ENCODE measurements around the gene PPIL6. TPM values are rescaled to one million over a fixed set of nuclear protein-coding genes. Genes with fewer than 3 reads are reported as not detected.

The PPIL6 gene
- polyA plus RNA-seq, 1 of the 3 experiments (the other 2 are of a cell fraction): 1.1 TPM

DNA sequence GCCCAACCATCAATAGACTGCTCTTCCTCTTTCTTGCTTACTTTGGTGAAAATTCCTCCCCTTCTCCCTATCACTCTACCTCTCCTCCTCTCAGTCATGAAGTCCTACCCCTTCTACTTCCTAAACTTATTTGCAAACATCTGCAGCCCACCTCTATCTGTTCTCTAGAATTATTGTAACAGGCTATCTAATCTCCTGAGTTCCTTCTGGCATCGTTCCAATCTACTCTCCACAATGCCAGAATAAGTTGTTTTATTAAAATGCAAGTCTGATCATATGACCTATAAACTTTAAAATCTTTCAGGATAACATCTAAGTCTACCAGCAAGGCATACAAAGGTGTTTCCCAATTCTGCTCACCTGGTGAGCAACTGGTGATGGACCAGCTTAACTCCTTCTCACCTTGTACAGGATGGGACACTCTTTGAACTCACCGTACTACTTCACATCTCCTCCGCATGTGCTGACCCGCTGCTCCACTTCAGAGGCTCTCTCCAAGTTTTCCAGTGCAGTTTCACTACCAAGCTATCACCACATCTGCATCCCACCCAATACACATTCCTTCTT lies 66.0 kb downstream of the PPIL6 start:
- CTCF ChIA-PET: no interaction called here
- POLR2A ChIA-PET: no interaction called here

More for the DNA sequence above, 66.0 kb downstream of the PPIL6 start:
- peaks cover 75 to 83% of the 10 kb centered on the region in 2 experiments for H3K36me3 ChIP-seq (replicated peaks in 1 of 2; ENCODE audit: control insufficient read depth in 1 of 2, insufficient read depth in 2 of 2, low read length in 1 of 2)
- no peak for DNase-seq
- peaks cover 69% of the 10 kb centered on the region for H3K79me2 ChIP-seq (ENCODE audit: insufficient read depth)
- H3K27me3 ChIP-seq (ENCODE audit: insufficient read depth): no peaks in the 10 kb centered on the region
- peaks cover 10% of the 10 kb centered on the region for H3F3A ChIP-seq (replicated peaks; ENCODE audit: insufficient read depth)
- H2AFZ ChIP-seq (ENCODE audit: low read depth): no peak overlapping the region
- peaks cover 33% of the 10 kb centered on the region for H4K20me1 ChIP-seq (ENCODE audit: insufficient read depth)
- H3K9ac ChIP-seq: no peak overlapping the region
- no peak overlapping the region for H3K27ac ChIP-seq (ENCODE audit: low read depth in 2 of 2, low read length in 1 of 2)
- WGBS (ENCODE audit: low lambda C conversion rate): 74% methylated on average over 4 of the region's 4 CpGs
- TF ChIP-seq, protein P1, sequence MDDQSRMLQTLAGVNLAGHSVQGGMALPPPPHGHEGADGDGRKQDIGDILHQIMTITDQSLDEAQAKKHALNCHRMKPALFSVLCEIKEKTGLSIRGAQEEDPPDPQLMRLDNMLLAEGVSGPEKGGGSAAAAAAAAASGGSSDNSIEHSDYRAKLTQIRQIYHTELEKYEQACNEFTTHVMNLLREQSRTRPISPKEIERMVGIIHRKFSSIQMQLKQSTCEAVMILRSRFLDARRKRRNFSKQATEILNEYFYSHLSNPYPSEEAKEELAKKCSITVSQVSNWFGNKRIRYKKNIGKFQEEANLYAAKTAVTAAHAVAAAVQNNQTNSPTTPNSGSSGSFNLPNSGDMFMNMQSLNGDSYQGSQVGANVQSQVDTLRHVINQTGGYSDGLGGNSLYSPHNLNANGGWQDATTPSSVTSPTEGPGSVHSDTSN (IDR thresholded peaks at IDR 0.05): no peak
- TF ChIP-seq RXRA (IDR thresholded peaks at IDR 0.05; ENCODE audit: borderline replicate concordance, low read depth) (no peak), YY1 (IDR thresholded peaks at IDR 0.05; ENCODE audit: low read depth) (no peak), FOSL2 (IDR thresholded peaks at IDR 0.05; ENCODE audit: borderline replicate concordance, low read depth) (no peak), POLR2AphosphoS5 (IDR thresholded peaks at IDR 0.05; ENCODE audit: low read depth, low read length) (no peak), ELF1 (IDR thresholded peaks at IDR 0.05) (no peak), EZH2phosphoT487 (IDR thresholded peaks at IDR 0.05; ENCODE audit: borderline replicate concordance, low read depth) (no peak), GABPA (IDR thresholded peaks at IDR 0.05; ENCODE audit: low read depth) (no peak), RAD21 (IDR thresholded peaks at IDR 0.05; ENCODE audit: low read length) (no peak), MEF2A (IDR thresholded peaks at IDR 0.05; ENCODE audit: borderline replicate concordance, low read depth) (no peak), EP300 (IDR thresholded peaks at IDR 0.05; ENCODE audit: borderline replicate concordance in 1 of 2, low read depth in 1 of 2, low read length in 1 of 2) (no peak), NRF1 (IDR thresholded peaks at IDR 0.05; ENCODE audit: low read depth, low read length) (no peak), GATA2 (CRISPR knock-in tag; IDR thresholded peaks at IDR 0.05) (no peak), SIN3A (IDR thresholded peaks at IDR 0.05; ENCODE audit: borderline replicate concordance, low read depth, low read length) (no peak), TEAD4 (IDR thresholded peaks at IDR 0.05; ENCODE audit: borderline replicate concordance, insufficient read depth) (no peak)
- TF ChIP-seq, protein P2, sequence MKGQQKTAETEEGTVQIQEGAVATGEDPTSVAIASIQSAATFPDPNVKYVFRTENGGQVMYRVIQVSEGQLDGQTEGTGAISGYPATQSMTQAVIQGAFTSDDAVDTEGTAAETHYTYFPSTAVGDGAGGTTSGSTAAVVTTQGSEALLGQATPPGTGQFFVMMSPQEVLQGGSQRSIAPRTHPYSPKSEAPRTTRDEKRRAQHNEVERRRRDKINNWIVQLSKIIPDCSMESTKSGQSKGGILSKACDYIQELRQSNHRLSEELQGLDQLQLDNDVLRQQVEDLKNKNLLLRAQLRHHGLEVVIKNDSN (IDR thresholded peaks at IDR 0.05; ENCODE audit: borderline replicate concordance, low read depth): no peak
- TF ChIP-seq, protein P3, sequence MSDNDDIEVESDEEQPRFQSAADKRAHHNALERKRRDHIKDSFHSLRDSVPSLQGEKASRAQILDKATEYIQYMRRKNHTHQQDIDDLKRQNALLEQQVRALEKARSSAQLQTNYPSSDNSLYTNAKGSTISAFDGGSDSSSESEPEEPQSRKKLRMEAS (IDR thresholded peaks at IDR 0.05; ENCODE audit: low read depth): no peak
- TF ChIP-seq, protein P4, sequence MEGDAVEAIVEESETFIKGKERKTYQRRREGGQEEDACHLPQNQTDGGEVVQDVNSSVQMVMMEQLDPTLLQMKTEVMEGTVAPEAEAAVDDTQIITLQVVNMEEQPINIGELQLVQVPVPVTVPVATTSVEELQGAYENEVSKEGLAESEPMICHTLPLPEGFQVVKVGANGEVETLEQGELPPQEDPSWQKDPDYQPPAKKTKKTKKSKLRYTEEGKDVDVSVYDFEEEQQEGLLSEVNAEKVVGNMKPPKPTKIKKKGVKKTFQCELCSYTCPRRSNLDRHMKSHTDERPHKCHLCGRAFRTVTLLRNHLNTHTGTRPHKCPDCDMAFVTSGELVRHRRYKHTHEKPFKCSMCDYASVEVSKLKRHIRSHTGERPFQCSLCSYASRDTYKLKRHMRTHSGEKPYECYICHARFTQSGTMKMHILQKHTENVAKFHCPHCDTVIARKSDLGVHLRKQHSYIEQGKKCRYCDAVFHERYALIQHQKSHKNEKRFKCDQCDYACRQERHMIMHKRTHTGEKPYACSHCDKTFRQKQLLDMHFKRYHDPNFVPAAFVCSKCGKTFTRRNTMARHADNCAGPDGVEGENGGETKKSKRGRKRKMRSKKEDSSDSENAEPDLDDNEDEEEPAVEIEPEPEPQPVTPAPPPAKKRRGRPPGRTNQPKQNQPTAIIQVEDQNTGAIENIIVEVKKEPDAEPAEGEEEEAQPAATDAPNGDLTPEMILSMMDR (IDR thresholded peaks at IDR 0.05): no peak
- TF ChIP-seq, protein P5, sequence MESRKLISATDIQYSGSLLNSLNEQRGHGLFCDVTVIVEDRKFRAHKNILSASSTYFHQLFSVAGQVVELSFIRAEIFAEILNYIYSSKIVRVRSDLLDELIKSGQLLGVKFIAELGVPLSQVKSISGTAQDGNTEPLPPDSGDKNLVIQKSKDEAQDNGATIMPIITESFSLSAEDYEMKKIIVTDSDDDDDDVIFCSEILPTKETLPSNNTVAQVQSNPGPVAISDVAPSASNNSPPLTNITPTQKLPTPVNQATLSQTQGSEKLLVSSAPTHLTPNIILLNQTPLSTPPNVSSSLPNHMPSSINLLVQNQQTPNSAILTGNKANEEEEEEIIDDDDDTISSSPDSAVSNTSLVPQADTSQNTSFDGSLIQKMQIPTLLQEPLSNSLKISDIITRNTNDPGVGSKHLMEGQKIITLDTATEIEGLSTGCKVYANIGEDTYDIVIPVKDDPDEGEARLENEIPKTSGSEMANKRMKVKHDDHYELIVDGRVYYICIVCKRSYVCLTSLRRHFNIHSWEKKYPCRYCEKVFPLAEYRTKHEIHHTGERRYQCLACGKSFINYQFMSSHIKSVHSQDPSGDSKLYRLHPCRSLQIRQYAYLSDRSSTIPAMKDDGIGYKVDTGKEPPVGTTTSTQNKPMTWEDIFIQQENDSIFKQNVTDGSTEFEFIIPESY (IDR thresholded peaks at IDR 0.05; ENCODE audit: borderline replicate concordance, low read depth): no peak
- no peak overlapping the region for H3K4me2 ChIP-seq
- no peaks in the 10 kb centered on the region for H3K9me3 ChIP-seq
- H3K4me1 ChIP-seq (ENCODE audit: control insufficient read depth in 1 of 2, insufficient read depth in 2 of 2, low read depth in 1 of 2, low read length in 1 of 2): peaks cover under 1 to 4% of the 10 kb centered on the region in 2 experiments; a peak in 2 of 4 replicates
- no peaks in the 10 kb centered on the region for H3K9me2 ChIP-seq
- no peak overlapping the region for H3K4me3 ChIP-seq (ENCODE audit: low read depth in 2 of 2, low read length in 1 of 2)
